Activated naive CD4-positive, alpha-beta T cell treated with anti-CD3 and anti-CD28 coated beads, Interleukin-2, amount 50 U/mL, for 24 hours (primary cell): ENCODE results near the gene SYN1.

Source experiments
- H3K27ac Mint-ChIP-seq: one replicate; pipeline ENCODE4 v1.8.0; 2021; ENCODE audit warnings: mild to moderate bottlenecking, mixed read lengths
- H3K27me3 Mint-ChIP-seq: one replicate; pipeline ENCODE4 v1.8.0; 2021; ENCODE audit warnings: mixed read lengths
- H3K36me3 Mint-ChIP-seq: one replicate; pipeline ENCODE4 v1.8.0; 2021; ENCODE audit warnings: mixed read lengths
- H3K4me1 Mint-ChIP-seq: one replicate; pipeline ENCODE4 v1.8.0; 2021; ENCODE audit warnings: mixed read lengths
- H3K4me3 Mint-ChIP-seq: one replicate; pipeline ENCODE4 v1.8.0; 2021; ENCODE audit warnings: mild to moderate bottlenecking, mixed read lengths
- H3K9me3 Mint-ChIP-seq: one replicate; pipeline ENCODE4 v1.8.0; 2021; ENCODE audit warnings: mixed read lengths

SYN1 gene

GRCh38 chrX:47574076-47574546 is 45.5 kb downstream of the SYN1 start:
- H3K9me3 Mint-ChIP-seq = no peaks in the 10 kb centered on the region
- H3K36me3 Mint-ChIP-seq = peaks cover 5% of the 10 kb centered on the region
- no peak overlapping the region for H3K4me3 Mint-ChIP-seq
- H3K27me3 Mint-ChIP-seq = peaks cover 3% of the 10 kb centered on the region
- no peak overlapping the region for H3K27ac Mint-ChIP-seq
- peaks cover 8% of the 10 kb centered on the region for H3K4me1 Mint-ChIP-seq

- Mint-ChIP-seq H3K9me3 (no peaks in the 10 kb centered on the region), H3K4me3 (peak overlapping the region; percentile 15), H3K4me1 (peaks cover 8% of the 10 kb centered on the region), H3K27me3 (peaks cover 3% of the 10 kb centered on the region), H3K36me3 (peaks cover 5% of the 10 kb centered on the region), H3K27ac (peak overlapping the region; percentile 68)
Measured at GRCh38 chrX:47573341-47574075, 46.1 kb downstream of the SYN1 start.

DNA sequence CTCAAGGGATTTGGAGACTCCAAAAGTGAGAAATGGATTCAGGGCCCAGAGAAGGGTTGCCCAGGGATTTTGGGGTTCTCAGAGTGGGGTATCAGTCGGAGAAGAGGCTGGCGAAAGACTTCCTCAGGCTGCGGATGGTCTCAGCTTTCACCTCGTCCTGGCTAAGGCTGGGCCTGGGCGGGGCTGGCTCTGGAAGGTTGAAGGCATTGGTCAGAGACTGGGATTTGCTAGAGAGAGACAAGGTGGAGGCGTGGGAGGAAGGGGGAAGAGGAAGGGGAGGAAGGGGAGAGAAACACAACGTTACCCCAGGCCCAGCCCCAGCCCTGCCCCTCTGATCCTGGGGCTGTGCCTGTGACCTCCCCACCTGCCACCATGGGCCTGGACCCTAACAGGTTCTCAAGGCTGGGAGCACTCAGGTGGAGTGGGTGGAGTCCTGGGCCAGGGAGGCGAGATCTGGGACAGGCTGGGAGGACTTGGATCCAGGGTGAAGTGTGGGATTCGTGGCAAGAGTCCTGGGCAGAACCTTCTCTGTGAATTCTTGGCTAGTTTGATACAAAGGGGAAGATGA is 46.8 kb downstream of the SYN1 start:
- H3K27ac Mint-ChIP-seq = peak overlapping the region; percentile 68
- no peaks in the 10 kb centered on the region for H3K9me3 Mint-ChIP-seq
- H3K4me1 Mint-ChIP-seq = peaks cover 8% of the 10 kb centered on the region
- H3K27me3 Mint-ChIP-seq = peaks cover 3% of the 10 kb centered on the region
- peaks cover 5% of the 10 kb centered on the region for H3K36me3 Mint-ChIP-seq
- no peak overlapping the region for H3K4me3 Mint-ChIP-seq

DNA sequence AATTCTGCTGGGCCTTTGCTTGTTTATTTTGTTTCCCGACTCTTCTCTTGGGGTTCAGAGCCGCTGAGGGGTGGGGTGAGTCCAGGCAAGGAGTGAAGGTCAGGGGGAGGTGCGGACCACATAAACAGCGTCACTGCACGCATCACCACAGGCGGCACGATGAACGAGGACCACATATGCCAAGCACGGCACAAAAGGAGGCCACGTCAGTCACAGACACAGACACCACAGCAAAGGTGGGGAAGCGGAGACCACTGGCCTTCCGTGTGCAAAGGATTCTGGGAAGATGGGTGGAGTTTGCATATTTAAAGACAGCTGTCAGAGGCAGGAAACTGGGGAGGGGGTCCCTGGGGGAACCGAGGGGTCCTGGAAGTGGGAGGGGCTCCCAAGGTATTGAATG is 47.8 kb downstream of the SYN1 start:
- H3K27ac Mint-ChIP-seq = no peak overlapping the region
- no peak overlapping the region for H3K4me3 Mint-ChIP-seq
- H3K9me3 Mint-ChIP-seq = no peaks in the 10 kb centered on the region
- peaks cover 11% of the 10 kb centered on the region for H3K4me1 Mint-ChIP-seq
- H3K36me3 Mint-ChIP-seq = peaks cover 5% of the 10 kb centered on the region
- peaks cover 3% of the 10 kb centered on the region for H3K27me3 Mint-ChIP-seq

- Mint-ChIP-seq H3K4me1 (peaks cover 11% of the 10 kb centered on the region), H3K9me3 (no peaks in the 10 kb centered on the region), H3K4me3 (no peak overlapping the region), H3K36me3 (peaks cover 5% of the 10 kb centered on the region), H3K27ac (no peak overlapping the region), H3K27me3 (peaks cover 3% of the 10 kb centered on the region)
Measured at GRCh38 chrX:47571215-47571614, 48.4 kb downstream of the SYN1 start.

DNA sequence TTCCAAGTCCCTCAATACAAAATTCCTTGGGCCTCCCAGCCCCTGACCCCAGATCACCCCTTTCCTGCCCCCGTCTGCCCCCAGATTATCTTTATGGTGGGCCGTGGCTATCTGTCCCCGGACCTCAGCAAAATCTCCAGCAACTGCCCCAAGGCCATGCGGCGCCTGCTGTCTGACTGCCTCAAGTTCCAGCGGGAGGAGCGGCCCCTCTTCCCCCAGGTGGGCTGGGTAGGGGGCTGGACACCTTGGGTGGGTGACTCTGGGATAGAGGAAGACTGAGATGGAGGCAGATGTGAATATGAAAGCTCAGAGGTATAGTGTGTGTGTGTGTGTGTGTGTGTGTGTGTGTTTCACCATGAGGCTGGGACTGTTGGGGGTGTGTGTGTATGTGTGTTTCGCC is 48.9 kb downstream of the SYN1 start:
- peaks cover 11% of the 10 kb centered on the region for H3K4me1 Mint-ChIP-seq
- H3K27me3 Mint-ChIP-seq = peaks cover 3% of the 10 kb centered on the region
- H3K9me3 Mint-ChIP-seq = no peaks in the 10 kb centered on the region
- H3K36me3 Mint-ChIP-seq = peaks cover 5% of the 10 kb centered on the region
- no peak overlapping the region for H3K4me3 Mint-ChIP-seq
- peak overlapping the region; percentile 72 for H3K27ac Mint-ChIP-seq

DNA sequence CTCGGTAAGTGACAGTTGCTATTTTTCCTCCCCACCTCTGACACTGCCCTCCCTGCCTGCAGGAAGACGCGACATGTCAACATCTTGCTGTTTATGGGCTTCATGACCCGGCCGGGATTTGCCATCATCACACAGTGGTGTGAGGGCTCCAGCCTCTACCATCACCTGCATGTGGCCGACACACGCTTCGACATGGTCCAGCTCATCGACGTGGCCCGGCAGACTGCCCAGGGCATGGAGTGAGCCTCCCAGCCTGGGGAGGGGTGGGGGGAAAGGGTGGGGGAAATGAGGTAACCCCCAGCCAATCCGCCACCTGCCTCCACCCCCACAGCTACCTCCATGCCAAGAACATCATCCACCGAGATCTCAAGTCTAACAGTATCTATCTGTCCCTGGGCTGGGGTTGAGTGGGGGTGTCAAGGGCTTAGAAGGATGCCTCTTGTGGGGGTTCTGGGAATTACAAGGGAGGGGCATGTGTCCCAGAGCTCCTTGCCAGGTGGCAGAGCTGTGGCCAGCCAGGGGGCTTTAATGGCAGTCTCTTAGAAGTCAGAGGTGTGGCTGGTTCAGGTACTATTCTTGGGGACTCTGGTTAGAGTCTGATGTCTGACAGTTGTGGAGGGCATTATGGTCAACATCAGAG is 50.9 kb downstream of the SYN1 start:
- Mint-ChIP-seq H3K4me1 (peaks cover 19% of the 10 kb centered on the region), H3K27ac (no peak overlapping the region), H3K27me3 (peaks cover 3% of the 10 kb centered on the region), H3K36me3 (peaks cover 10% of the 10 kb centered on the region), H3K9me3 (no peaks in the 10 kb centered on the region), H3K4me3 (no peak overlapping the region)

GRCh38 chrX:47566841-47567240 is 52.8 kb downstream of the SYN1 start:
- Mint-ChIP-seq H3K4me3 (no peak overlapping the region), H3K9me3 (no peaks in the 10 kb centered on the region), H3K4me1 (peaks cover 26% of the 10 kb centered on the region), H3K27ac (no peak overlapping the region), H3K27me3 (no peaks in the 10 kb centered on the region), H3K36me3 (peaks cover 11% of the 10 kb centered on the region)

- H3K4me3 Mint-ChIP-seq = peak overlapping the region; percentile 51
- H3K36me3 Mint-ChIP-seq = peaks cover 9% of the 10 kb centered on the region
- no peak overlapping the region for H3K27ac Mint-ChIP-seq
- H3K27me3 Mint-ChIP-seq = no peaks in the 10 kb centered on the region
- peaks cover 37% of the 10 kb centered on the region for H3K4me1 Mint-ChIP-seq
- no peaks in the 10 kb centered on the region for H3K9me3 Mint-ChIP-seq
Measured at GRCh38 chrX:47564438-47565085, 55.1 kb downstream of the SYN1 start.

GRCh38 chrX:47563801-47564315 is 55.8 kb downstream of the SYN1 start:
- H3K27ac Mint-ChIP-seq = no peak overlapping the region
- no peaks in the 10 kb centered on the region for H3K9me3 Mint-ChIP-seq
- peaks cover 9% of the 10 kb centered on the region for H3K36me3 Mint-ChIP-seq
- H3K4me1 Mint-ChIP-seq = peaks cover 37% of the 10 kb centered on the region
- peak overlapping the region; percentile 64 for H3K4me3 Mint-ChIP-seq
- H3K27me3 Mint-ChIP-seq = no peaks in the 10 kb centered on the region

GRCh38 chrX:47562615-47563243 is 56.9 kb downstream of the SYN1 start:
- Mint-ChIP-seq H3K4me1 (peaks cover 37% of the 10 kb centered on the region), H3K4me3 (peak overlapping the region; percentile 96), H3K36me3 (peaks cover 9% of the 10 kb centered on the region), H3K27me3 (no peaks in the 10 kb centered on the region), H3K9me3 (no peaks in the 10 kb centered on the region), H3K27ac (peak overlapping the region; percentile 30)

- peak overlapping the region; percentile 96 for H3K4me3 Mint-ChIP-seq
- H3K36me3 Mint-ChIP-seq = peaks cover 9% of the 10 kb centered on the region
- H3K9me3 Mint-ChIP-seq = no peaks in the 10 kb centered on the region
- peak overlapping the region; percentile 99 for H3K27ac Mint-ChIP-seq
- H3K27me3 Mint-ChIP-seq = no peaks in the 10 kb centered on the region
- H3K4me1 Mint-ChIP-seq = peaks cover 35% of the 10 kb centered on the region
Measured at GRCh38 chrX:47561659-47562151, 58.0 kb downstream of the SYN1 start.

DNA sequence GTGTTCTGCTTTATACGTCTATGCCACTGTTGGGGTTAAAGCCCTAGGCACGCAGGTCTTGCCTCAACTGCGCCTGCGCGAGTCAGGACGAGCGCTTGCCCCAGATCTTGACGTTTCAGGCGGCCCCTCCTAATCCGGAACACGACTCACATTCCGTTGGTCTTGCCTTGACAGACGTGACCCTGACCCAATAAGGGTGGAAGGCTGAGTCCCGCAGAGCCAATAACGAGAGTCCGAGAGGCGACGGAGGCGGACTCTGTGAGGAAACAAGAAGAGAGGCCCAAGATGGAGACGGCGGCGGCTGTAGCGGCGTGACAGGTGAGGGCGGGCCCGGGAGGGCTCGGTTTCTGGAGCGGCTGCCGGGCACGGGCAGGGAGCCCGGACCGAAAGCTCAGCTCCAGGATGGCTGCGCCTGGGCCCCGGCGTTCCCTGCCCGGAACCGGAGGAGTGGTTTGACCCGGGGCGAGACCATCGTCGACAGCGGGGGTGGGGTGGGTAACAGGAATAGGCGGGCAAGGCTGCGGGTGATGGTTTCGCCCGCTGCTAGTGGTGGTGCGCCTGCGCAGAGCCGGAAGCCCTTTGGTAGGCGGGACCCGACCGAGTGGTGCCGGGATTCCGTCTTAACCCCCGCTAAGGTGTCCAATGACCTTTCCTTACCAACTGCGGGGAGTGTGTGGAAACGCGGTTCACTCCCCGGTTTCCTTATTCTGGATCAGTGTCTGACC is 58.6 kb downstream of the SYN1 start, which contains the start of gene ARAF:
Gene ARAF (plus strand): TSS at position 272 of the 725 bp plus-strand sequence. CDS start 1,763 bp downstream, outside the sequence.
- Mint-ChIP-seq H3K9me3 (no peaks in the 10 kb centered on the region), H3K27me3 (no peaks in the 10 kb centered on the region), H3K27ac (peak within 1 kb of the TSS; percentile 99), H3K4me3 (peak within 1 kb of the TSS; percentile 96), H3K36me3 (peaks cover 9% of the 10 kb centered on the region), H3K4me1 (peaks cover 41% of the 10 kb centered on the region)

DNA sequence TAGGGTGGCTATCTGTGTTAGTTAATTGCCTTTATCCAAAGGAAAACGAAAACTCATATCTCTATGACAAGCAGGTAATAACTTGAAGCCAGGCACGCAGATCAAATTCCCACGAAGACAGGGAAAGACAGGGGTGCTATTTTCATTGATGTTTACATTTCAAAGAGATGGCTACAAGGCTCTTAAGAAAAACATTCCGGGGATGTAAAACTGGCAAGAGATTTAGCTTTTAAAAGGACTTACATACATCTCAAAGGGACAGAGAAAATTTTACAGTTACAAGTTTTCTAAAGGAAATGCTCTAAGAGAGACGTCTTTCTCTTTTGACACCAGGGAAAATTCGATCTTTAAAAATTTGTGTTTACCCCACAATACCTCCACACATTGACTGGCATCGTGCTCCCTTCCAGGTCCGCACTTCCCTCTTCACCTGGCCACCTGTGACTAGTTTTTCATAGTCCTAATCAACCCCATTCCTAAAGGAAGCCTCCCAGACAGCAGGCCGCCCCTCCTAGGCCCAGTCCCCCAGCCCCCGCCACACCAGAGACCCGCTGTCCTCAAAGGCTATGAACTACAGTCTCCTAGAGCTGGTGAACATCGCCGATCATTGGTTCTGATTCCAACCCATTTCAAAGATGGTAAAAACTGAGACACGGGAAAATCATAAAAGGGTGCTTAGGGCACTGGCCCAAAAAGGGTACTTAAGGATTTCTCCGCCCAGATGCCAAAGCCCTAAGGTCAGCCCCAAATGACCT is 59.3 kb downstream of the SYN1 start:
- Mint-ChIP-seq H3K27ac (peak overlapping the region; percentile 99), H3K9me3 (no peaks in the 10 kb centered on the region), H3K4me1 (peaks cover 45% of the 10 kb centered on the region), H3K27me3 (no peaks in the 10 kb centered on the region), H3K4me3 (peak overlapping the region; percentile 96), H3K36me3 (peaks cover 9% of the 10 kb centered on the region)
